Ovary (tissue), 3 donors: ENCODE data around the gene CORO1C.

Experiments used
- CTCF ChIP-seq, 3 donors: fragments of 450-650 bp in 2 of 3; fragments of 200-600 bp in 1 of 3; IDR thresholded peaks; one replicate each; pipeline versions ENCODE4 v1.5.1 to v1.8.0; 2016 to 2022; ENCODE audit warnings: antibody characterized with exemption in 3 of 3, mild to moderate bottlenecking in 1 of 3
- EP300 ChIP-seq: sonication (generic); formaldehyde crosslinking; IDR thresholded peaks from one replicate; pipeline ENCODE4 v1.6.1; 2017; ENCODE audit warnings: antibody characterized with exemption
- POLR2A ChIP-seq: fragments of 450-650 bp; IDR thresholded peaks from one replicate; pipeline ENCODE4 v1.6.1; 2017; ENCODE audit warnings: antibody characterized with exemption, mild to moderate bottlenecking, moderate library complexity
- donor health status: DM: no; HTN: no; CAD: no.

GRCh38 chr12:108770269-108770829 lies 39.0 kb upstream of the CORO1C start:
- TF ChIP-seq CTCF (IDR thresholded peaks at IDR 0.05) (no peak), POLR2A (no peak), EP300 (no peak)
